GM12878 (cell line): ENCODE measurements around the gene CHCHD6. TPM values are rescaled to one million over a fixed set of nuclear protein-coding genes. Genes with fewer than 3 reads are reported as not detected.

Experiments used
- EGR1 ChIP-seq, 2 experiments: IDR thresholded peaks; 1 replicate in 1 of 2; 2 replicates in 1 of 2; pipeline ENCODE4 v1.6.1; 2011 to 2012; ENCODE audit warnings: low read depth in 2 of 2, low read length in 2 of 2, borderline replicate concordance in 1 of 2, mild to moderate bottlenecking in 1 of 2, moderate library complexity in 1 of 2
- IRF3 ChIP-seq: fragments of 450-650 bp; IDR thresholded peaks from 2 replicates; pipeline ENCODE4 v1.6.1; 2014; ENCODE audit warnings: mild to moderate bottlenecking
- MLLT1 ChIP-seq: fragments of 450-650 bp; IDR thresholded peaks from 2 replicates; pipeline ENCODE4 v1.6.1; 2016; ENCODE audit warnings: mild to moderate bottlenecking
- MYC ChIP-seq: IDR thresholded peaks from 2 replicates; pipeline ENCODE4 v1.6.1; 2011; ENCODE audit warnings: mild to moderate bottlenecking, low read length, moderate library complexity, inconsistent platforms; ENCODE audit not compliant: insufficient read depth, insufficient replicate concordance, insufficient read length, severe bottlenecking
- NFXL1 ChIP-seq: fragments of 450-650 bp; IDR thresholded peaks from 2 replicates; pipeline ENCODE4 v1.6.1; 2017; ENCODE audit warnings: antibody characterized with exemption, mild to moderate bottlenecking, borderline replicate concordance
- NR2F1 ChIP-seq: fragments of 450-650 bp; conservative IDR thresholded peaks from 2 replicates; pipeline ENCODE4 v1.6.1; 2017; ENCODE audit warnings: mild to moderate bottlenecking
- SIN3A ChIP-seq: IDR thresholded peaks from 2 replicates; pipeline ENCODE4 v1.6.1; 2012; ENCODE audit warnings: low read depth, low read length, improper control_type of control experiment
- SP1 ChIP-seq: IDR thresholded peaks from one replicate; pipeline ENCODE4 v1.6.1; 2011; ENCODE audit warnings: low read depth, low read length
- ZNF592 ChIP-seq: fragments of 450-650 bp; IDR thresholded peaks from 2 replicates; pipeline ENCODE4 v1.6.1; 2017; ENCODE audit warnings: mild to moderate bottlenecking, moderate library complexity
- polyA plus RNA-seq, 11 experiments: library from polyadenylated mRNA; depleted of rRNA in 4 of 11; unstranded in 6 of 11; stranded (reverse) in 5 of 11; fragments of >200 nt; fragmentation: Nextera tagmentation in 4 of 11; fragmentation: Illumina TruSeq in 1 of 11; extraction: Ambion mirVana in 4 of 11; extraction: Trizol in 1 of 11; gene quantifications; 1 replicate in 1 of 11; 2 replicates in 10 of 11; pipeline versions ENCODE4 v1.2.1 to v1.2.3, GENCODE V29; 2011 to 2016; ENCODE audit warnings: inconsistent platforms in 2 of 11, missing spikeins in 2 of 11, low read depth in 1 of 11
- total RNA-seq, 4 experiments: library from RNA; depleted of rRNA in 3 of 4; stranded (reverse); fragments of >200 nt in 3 of 4; fragmentation: Illumina TruSeq in 1 of 4; extraction: Trizol in 1 of 4; gene quantifications; 2 replicates each; pipeline versions ENCODE4 v1.2.1 to v1.2.3, GENCODE V29; 2013 to 2021
- TF ChIP-seq, protein P1 (sequence below): IDR thresholded peaks from 2 replicates; pipeline ENCODE4 v1.6.1; 2012; ENCODE audit warnings: mild to moderate bottlenecking, low read depth, low read length
- TF ChIP-seq, protein P2 (sequence below): IDR thresholded peaks from 2 replicates; pipeline ENCODE4 v1.6.1; 2012; ENCODE audit warnings: low read depth, low read length, improper control_type of control experiment
- TF ChIP-seq, protein P3 (sequence below): fragments of 450-650 bp; formaldehyde crosslinking; IDR thresholded peaks from 2 replicates; pipeline ENCODE4 v1.5.0; 2022; ENCODE audit warnings: mild to moderate bottlenecking, missing genetic modification characterization

The CHCHD6 gene
- total and polyA plus RNA-seq, 10 of the 15 experiments (the other 5 are each of a cell fraction or from before 2014, with no cell fraction given) = 2.7 to 16.7 (median 12.3) TPM

- TF ChIP-seq IRF3 (no peak), EGR1 (IDR thresholded peaks at IDR 0.05; ENCODE audit: borderline replicate concordance in 1 of 2, low read depth in 2 of 2, low read length in 2 of 2) (peak in 1 of 2 experiments; percentile 84; a peak in 2 of 3 replicates), NFXL1 (0 out of 2 replicates have a peak, but pooled peaks have one; percentile 24), NR2F1 (no peak), MYC (peak; percentile 78), SP1 (peak; percentile 9), ZNF592 (no peak), SIN3A (peak; percentile 59; the same call in 1 of the 2 replicates), MLLT1 (no peak)
- TF ChIP-seq, protein P1, sequence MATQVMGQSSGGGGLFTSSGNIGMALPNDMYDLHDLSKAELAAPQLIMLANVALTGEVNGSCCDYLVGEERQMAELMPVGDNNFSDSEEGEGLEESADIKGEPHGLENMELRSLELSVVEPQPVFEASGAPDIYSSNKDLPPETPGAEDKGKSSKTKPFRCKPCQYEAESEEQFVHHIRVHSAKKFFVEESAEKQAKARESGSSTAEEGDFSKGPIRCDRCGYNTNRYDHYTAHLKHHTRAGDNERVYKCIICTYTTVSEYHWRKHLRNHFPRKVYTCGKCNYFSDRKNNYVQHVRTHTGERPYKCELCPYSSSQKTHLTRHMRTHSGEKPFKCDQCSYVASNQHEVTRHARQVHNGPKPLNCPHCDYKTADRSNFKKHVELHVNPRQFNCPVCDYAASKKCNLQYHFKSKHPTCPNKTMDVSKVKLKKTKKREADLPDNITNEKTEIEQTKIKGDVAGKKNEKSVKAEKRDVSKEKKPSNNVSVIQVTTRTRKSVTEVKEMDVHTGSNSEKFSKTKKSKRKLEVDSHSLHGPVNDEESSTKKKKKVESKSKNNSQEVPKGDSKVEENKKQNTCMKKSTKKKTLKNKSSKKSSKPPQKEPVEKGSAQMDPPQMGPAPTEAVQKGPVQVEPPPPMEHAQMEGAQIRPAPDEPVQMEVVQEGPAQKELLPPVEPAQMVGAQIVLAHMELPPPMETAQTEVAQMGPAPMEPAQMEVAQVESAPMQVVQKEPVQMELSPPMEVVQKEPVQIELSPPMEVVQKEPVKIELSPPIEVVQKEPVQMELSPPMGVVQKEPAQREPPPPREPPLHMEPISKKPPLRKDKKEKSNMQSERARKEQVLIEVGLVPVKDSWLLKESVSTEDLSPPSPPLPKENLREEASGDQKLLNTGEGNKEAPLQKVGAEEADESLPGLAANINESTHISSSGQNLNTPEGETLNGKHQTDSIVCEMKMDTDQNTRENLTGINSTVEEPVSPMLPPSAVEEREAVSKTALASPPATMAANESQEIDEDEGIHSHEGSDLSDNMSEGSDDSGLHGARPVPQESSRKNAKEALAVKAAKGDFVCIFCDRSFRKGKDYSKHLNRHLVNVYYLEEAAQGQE = no peak
- TF ChIP-seq, protein P2, sequence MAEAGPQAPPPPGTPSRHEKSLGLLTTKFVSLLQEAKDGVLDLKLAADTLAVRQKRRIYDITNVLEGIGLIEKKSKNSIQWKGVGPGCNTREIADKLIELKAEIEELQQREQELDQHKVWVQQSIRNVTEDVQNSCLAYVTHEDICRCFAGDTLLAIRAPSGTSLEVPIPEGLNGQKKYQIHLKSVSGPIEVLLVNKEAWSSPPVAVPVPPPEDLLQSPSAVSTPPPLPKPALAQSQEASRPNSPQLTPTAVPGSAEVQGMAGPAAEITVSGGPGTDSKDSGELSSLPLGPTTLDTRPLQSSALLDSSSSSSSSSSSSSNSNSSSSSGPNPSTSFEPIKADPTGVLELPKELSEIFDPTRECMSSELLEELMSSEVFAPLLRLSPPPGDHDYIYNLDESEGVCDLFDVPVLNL = no peak
- TF ChIP-seq, protein P3, sequence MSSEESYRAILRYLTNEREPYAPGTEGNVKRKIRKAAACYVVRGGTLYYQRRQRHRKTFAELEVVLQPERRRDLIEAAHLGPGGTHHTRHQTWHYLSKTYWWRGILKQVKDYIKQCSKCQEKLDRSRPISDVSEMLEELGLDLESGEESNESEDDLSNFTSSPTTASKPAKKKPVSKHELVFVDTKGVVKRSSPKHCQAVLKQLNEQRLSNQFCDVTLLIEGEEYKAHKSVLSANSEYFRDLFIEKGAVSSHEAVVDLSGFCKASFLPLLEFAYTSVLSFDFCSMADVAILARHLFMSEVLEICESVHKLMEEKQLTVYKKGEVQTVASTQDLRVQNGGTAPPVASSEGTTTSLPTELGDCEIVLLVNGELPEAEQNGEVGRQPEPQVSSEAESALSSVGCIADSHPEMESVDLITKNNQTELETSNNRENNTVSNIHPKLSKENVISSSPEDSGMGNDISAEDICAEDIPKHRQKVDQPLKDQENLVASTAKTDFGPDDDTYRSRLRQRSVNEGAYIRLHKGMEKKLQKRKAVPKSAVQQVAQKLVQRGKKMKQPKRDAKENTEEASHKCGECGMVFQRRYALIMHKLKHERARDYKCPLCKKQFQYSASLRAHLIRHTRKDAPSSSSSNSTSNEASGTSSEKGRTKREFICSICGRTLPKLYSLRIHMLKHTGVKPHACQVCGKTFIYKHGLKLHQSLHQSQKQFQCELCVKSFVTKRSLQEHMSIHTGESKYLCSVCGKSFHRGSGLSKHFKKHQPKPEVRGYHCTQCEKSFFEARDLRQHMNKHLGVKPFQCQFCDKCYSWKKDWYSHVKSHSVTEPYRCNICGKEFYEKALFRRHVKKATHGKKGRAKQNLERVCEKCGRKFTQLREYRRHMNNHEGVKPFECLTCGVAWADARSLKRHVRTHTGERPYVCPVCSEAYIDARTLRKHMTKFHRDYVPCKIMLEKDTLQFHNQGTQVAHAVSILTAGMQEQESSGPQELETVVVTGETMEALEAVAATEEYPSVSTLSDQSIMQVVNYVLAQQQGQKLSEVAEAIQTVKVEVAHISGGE (CRISPR knock-in tag) = no peak
These were observed 278.6 kb downstream of the CHCHD6 start, which contains the start of gene PLXNA1 (continued) for GRCh38 chr3:126982471-126983175.
